Astrocyte (in vitro differentiated cells and primary cell): ENCODE results near the gene TMOD4.

ENCODE experiments used
- CTCF ChIP-seq: IDR thresholded peaks from 2 replicates; pipeline ENCODE4 v1.5.1; 2011; ENCODE audit warnings: low read depth, mild to moderate bottlenecking, inconsistent platforms, low read length, moderate library complexity; ENCODE audit not compliant: insufficient read depth
- EZH2 ChIP-seq: IDR thresholded peaks from 2 replicates; pipeline ENCODE4 v1.6.1; 2012; ENCODE audit warnings: mild to moderate bottlenecking, low read length, inconsistent platforms; ENCODE audit not compliant: insufficient read depth

- TF ChIP-seq CTCF, result no peak
- TF ChIP-seq EZH2, result no peak
Measured at GRCh38 chr1:151167116-151167515, 8.7 kb downstream of the TMOD4 start.
